K562 (cell line): Measurements from ENCODE around the gene HOXC10. TPM values are rescaled to one million over a fixed set of nuclear protein-coding genes. Genes with fewer than 3 reads are reported as not detected.

Source experiments
- ATAC-seq: fragments of 200-7000 bp; cut with Tn5 transposase; 3 replicates; pipeline ENCODE4 v1.9.1; 2020; ENCODE audit warnings: moderate library complexity
- BruUV-seq: library from RNA; stranded (reverse); fragments of 400-500 nt; replicated peaks from 2 replicates; lab custom pipeline; 2021; lab: Mats Ljungman, UMichigan
- CTCF ChIA-PET: fragments of 300-600 bp; formaldehyde crosslinking; extraction: SDS; loops from one replicate; lab custom pipeline; 2021; ENCODE audit warnings: low intra/inter-chr PET ratio; lab: Yijun Ruan, JAX
- POLR2A ChIA-PET: fragments of 300-600, 350-650 bp; sonication (Branson Sonifier 250); formaldehyde crosslinking; extraction: SDS; loops from one replicate; lab custom pipeline; 2021; ENCODE audit warnings: antibody characterized with exemption, inconsistent platforms; lab: Yijun Ruan, JAX
- DNase-seq, 4 experiments: peaks; one replicate each; pipeline versions ENCODE4 v3.0.0 to v3.0.0-alpha.2; 2011 to 2018; ENCODE audit warnings: low spot score in 3 of 4, mixed read lengths in 3 of 4; ENCODE audit errors: extremely low read depth in 1 of 4
- FAIRE-seq: peaks from 2 replicates; lab custom pipeline; 2011; peaks lifted over from hg19 to GRCh38; lab: Jason Lieb, UNC
- H2AFZ ChIP-seq: 2 replicates; pipeline ENCODE4 v1.6.0; 2011; ENCODE audit warnings: low read depth, low read length, control low read depth, inconsistent platforms
- H3K27ac ChIP-seq: fragments of 200-600 bp; 3 replicates; pipeline ENCODE4 v1.8.0; 2011; ENCODE audit warnings: low read depth, mild to moderate bottlenecking, control low read depth, inconsistent platforms, low read length, moderate library complexity, mixed read lengths; ENCODE audit errors: extremely low read depth
- H3K27me3 ChIP-seq, 2 experiments: fragments of 300-600 bp in 1 of 2; 2 replicates in 1 of 2; 3 replicates in 1 of 2; pipeline versions ENCODE4 v1.6.0 to v1.8.0; 2011; ENCODE audit warnings: inconsistent platforms in 2 of 2, low read length in 2 of 2, mild to moderate bottlenecking in 1 of 2, mixed read lengths in 1 of 2, moderate library complexity in 1 of 2; ENCODE audit not compliant: control insufficient read depth in 2 of 2, insufficient read depth in 2 of 2
- H3K36me3 ChIP-seq: fragments of 300-600 bp; 3 replicates; pipeline ENCODE4 v1.8.0; 2011; ENCODE audit warnings: mild to moderate bottlenecking, low read length, inconsistent platforms; ENCODE audit not compliant: control insufficient read depth, insufficient read depth
- H3K4me1 ChIP-seq, 2 experiments: fragments of 200-600 bp in 1 of 2; replicated peaks in 1 of 2; 2 replicates in 1 of 2; 3 replicates in 1 of 2; pipeline versions ENCODE4 v1.5.1 to v1.8.0; 2011; ENCODE audit warnings: inconsistent platforms in 2 of 2, low read length in 2 of 2, mild to moderate bottlenecking in 1 of 2, mixed read lengths in 1 of 2, moderate library complexity in 1 of 2; ENCODE audit not compliant: control insufficient read depth in 2 of 2, insufficient read depth in 2 of 2
- H3K4me2 ChIP-seq: 2 replicates; pipeline ENCODE4 v1.6.1; 2011; ENCODE audit warnings: low read length, control low read depth, inconsistent platforms, mixed read lengths; ENCODE audit not compliant: insufficient read depth
- H3K4me3 ChIP-seq: fragments of 200-600 bp; sonication (generic), shearing (Covaris generic); 2 replicates; pipeline ENCODE4 v1.5.1; 2016; ENCODE audit warnings: control low read depth, inconsistent platforms
- H3K79me2 ChIP-seq: fragments of 200-600 bp; 3 replicates; pipeline ENCODE4 v1.8.0; 2011; ENCODE audit warnings: low read length, inconsistent platforms; ENCODE audit not compliant: control insufficient read depth, insufficient read depth
- H3K9ac ChIP-seq, 2 experiments: 2 replicates each; pipeline versions ENCODE4 v1.6.0 to v1.6.1; 2011; ENCODE audit warnings: low read depth in 2 of 2, low read length in 2 of 2, control low read depth in 1 of 2, inconsistent platforms in 1 of 2, mild to moderate bottlenecking in 1 of 2, mixed read lengths in 1 of 2; ENCODE audit not compliant: insufficient read depth in 1 of 2
- H3K9me1 ChIP-seq: one replicate; pipeline ENCODE4 v1.6.0; 2011; ENCODE audit warnings: inconsistent platforms, mild to moderate bottlenecking, low read length, moderate library complexity; ENCODE audit not compliant: control insufficient read depth, insufficient read depth
- H3K9me3 ChIP-seq: replicated peaks from 2 replicates; pipeline ENCODE4 v1.5.1; 2011; ENCODE audit warnings: low read depth, low read length, inconsistent platforms; ENCODE audit not compliant: control insufficient read depth, insufficient read depth
- H4K20me1 ChIP-seq: replicated peaks from 2 replicates; pipeline ENCODE4 v1.6.1; 2011; ENCODE audit warnings: low read length, inconsistent platforms, mixed read lengths; ENCODE audit not compliant: control insufficient read depth, insufficient read depth
- ESRRA ChIP-seq: fragments of 450-650 bp; IDR thresholded peaks from 2 replicates; pipeline ENCODE4 v1.6.1; 2014; ENCODE audit warnings: low read depth, mild to moderate bottlenecking, moderate library complexity, borderline replicate concordance
- ESRRB ChIP-seq: fragments of 250-450 bp; sonication (Bioruptor Pico); IDR thresholded peaks from 2 replicates; pipeline ENCODE4 v1.5.0; 2020; ENCODE audit warnings: mild to moderate bottlenecking, moderate library complexity, borderline replicate concordance
- ZBTB7A ChIP-seq: IDR thresholded peaks from 2 replicates; pipeline ENCODE4 v1.6.1; 2011; ENCODE audit warnings: low read depth, mild to moderate bottlenecking, low read length, moderate library complexity, borderline replicate concordance; ENCODE audit not compliant: control insufficient read depth
- WGBS: fragments of 100-300 bp; shearing (Covaris generic); methylation state at CpG from one replicate; pipeline ENCODE4 v1.1.6; 2016; ENCODE audit warnings: low coverage, mixed read lengths; ENCODE audit not compliant: insufficient coverage; ENCODE audit errors: missing lambda C conversion rate; 5-methylcytosine and 5-hydroxymethylcytosine counted together
- in situ Hi-C: fragments of 300-500 bp; cut with MboI; formaldehyde crosslinking; loops from 4 replicates; pipeline ENCODE4 v1.15.0; 2018; ENCODE audit warnings: inconsistent platforms, mixed read lengths
- intact Hi-C: fragments of 100-400 bp; cut with micrococcal nuclease; formaldehyde crosslinking; loops from 2 replicates; pipeline ENCODE4 v1.14.2; 2022
- polyA plus RNA-seq, 8 experiments: library from polyadenylated mRNA; depleted of rRNA in 4 of 8; stranded (reverse) in 5 of 8; unstranded in 3 of 8; fragments of >200 nt; fragmentation: Nextera tagmentation in 2 of 8; fragmentation: Illumina TruSeq in 1 of 8; extraction: Ambion mirVana in 2 of 8; extraction: Trizol in 1 of 8; gene quantifications; 2 replicates each; pipeline versions ENCODE4 v1.2.1 to v1.2.3, GENCODE V29; 2011 to 2014; ENCODE audit warnings: inconsistent platforms in 1 of 8, missing spikeins in 1 of 8
- total RNA-seq, 7 experiments: library from RNA; depleted of rRNA in 6 of 7; stranded (reverse); fragments of >200 nt in 6 of 7; fragmentation: Illumina TruSeq in 2 of 7; extraction: Trizol in 2 of 7; gene quantifications; 2 replicates each; pipeline versions ENCODE4 v1.2.1 to v1.2.3, GENCODE V29; 2011 to 2021; ENCODE audit warnings: low replicate concordance in 1 of 7
- TF ChIP-seq, protein P1 (sequence below): fragments of 450-650 bp; IDR thresholded peaks from 2 replicates; pipeline ENCODE4 v1.6.1; 2016; ENCODE audit warnings: low read depth
- TF ChIP-seq, protein P2 (sequence below): fragments of 250-450 bp; sonication (Bioruptor Pico); IDR thresholded peaks from 2 replicates; pipeline ENCODE4 v1.8.0; 2022; ENCODE audit warnings: inconsistent platforms, mild to moderate bottlenecking, moderate library complexity, borderline replicate concordance

HOXC10 gene
- total and polyA plus RNA-seq, 9 of the 15 experiments (the other 6 are each of a cell fraction or from before 2014, with no cell fraction given), result 0.13 to 0.77 (median 0.35) TPM; not detected in 2

DNA sequence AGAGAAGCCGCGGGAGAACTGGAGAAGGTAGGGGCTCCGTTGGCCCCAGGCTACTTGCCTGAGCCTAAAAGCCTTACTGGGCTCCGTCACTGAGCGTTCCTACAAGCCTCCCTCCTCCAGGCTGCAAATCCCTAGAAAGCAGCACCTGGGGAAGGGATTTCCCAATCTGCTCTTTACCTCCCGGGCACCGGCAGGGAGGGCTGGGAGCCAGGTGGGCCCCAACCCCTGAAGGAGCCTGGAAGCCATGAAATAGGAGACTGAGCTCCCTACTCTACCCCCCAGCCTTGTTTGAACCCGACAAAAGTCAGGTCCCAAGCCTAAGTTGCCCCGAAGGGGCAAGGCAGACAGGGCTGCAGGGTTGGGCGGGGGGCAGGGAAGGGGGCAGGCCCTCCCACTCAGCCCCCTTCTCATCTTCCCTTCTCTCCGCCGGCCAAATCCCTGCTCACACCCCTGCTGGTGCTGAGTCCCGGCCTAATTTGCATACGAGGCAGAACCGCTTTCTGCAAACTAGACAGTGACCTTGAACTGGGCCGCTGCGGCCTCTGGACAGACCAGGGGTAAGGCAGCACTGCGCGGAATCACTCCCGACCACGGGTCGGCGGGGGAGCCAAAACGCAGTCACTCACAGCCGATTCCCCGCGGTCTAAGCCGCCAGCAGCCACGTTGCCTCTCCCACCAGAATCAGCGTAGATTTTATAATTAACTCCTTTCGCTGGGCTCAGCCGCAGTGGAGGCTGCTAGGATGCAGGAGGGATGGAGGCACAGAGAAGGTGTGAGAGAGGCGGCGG lies 34.0 kb upstream of the HOXC10 start:
- H3K9me3 ChIP-seq, result no peaks in the 10 kb centered on the region
- ATAC-seq (no peak), FAIRE-seq (no peak), DNase-seq (no peak)
- ChIA-PET CTCF (no interaction called here), POLR2A (interaction anchor here (0.7 kb wide), 1 partner anchor 606 kb away, joined by 4 read pairs; no protein-coding TSS in a partner anchor)
- no TSS peak for BruUV-seq
- H3K9ac ChIP-seq, result peak overlapping the region in 1 of 2 experiments; percentile 22; a peak in 1 of 4 replicates
- no peak overlapping the region for H3K27ac ChIP-seq
- 22% methylated on average over 31 of the region's 34 CpGs for WGBS
- intact Hi-C loops (no loop called here), in situ Hi-C loops (no loop called here)
- H3K4me2 ChIP-seq, result no peak overlapping the region
- TF ChIP-seq ESRRA (peak; percentile 61; the same call in 1 of the 2 replicates), ZBTB7A (no peak), ESRRB (CRISPR knock-in tag) (no peak)
- TF ChIP-seq, protein P1, sequence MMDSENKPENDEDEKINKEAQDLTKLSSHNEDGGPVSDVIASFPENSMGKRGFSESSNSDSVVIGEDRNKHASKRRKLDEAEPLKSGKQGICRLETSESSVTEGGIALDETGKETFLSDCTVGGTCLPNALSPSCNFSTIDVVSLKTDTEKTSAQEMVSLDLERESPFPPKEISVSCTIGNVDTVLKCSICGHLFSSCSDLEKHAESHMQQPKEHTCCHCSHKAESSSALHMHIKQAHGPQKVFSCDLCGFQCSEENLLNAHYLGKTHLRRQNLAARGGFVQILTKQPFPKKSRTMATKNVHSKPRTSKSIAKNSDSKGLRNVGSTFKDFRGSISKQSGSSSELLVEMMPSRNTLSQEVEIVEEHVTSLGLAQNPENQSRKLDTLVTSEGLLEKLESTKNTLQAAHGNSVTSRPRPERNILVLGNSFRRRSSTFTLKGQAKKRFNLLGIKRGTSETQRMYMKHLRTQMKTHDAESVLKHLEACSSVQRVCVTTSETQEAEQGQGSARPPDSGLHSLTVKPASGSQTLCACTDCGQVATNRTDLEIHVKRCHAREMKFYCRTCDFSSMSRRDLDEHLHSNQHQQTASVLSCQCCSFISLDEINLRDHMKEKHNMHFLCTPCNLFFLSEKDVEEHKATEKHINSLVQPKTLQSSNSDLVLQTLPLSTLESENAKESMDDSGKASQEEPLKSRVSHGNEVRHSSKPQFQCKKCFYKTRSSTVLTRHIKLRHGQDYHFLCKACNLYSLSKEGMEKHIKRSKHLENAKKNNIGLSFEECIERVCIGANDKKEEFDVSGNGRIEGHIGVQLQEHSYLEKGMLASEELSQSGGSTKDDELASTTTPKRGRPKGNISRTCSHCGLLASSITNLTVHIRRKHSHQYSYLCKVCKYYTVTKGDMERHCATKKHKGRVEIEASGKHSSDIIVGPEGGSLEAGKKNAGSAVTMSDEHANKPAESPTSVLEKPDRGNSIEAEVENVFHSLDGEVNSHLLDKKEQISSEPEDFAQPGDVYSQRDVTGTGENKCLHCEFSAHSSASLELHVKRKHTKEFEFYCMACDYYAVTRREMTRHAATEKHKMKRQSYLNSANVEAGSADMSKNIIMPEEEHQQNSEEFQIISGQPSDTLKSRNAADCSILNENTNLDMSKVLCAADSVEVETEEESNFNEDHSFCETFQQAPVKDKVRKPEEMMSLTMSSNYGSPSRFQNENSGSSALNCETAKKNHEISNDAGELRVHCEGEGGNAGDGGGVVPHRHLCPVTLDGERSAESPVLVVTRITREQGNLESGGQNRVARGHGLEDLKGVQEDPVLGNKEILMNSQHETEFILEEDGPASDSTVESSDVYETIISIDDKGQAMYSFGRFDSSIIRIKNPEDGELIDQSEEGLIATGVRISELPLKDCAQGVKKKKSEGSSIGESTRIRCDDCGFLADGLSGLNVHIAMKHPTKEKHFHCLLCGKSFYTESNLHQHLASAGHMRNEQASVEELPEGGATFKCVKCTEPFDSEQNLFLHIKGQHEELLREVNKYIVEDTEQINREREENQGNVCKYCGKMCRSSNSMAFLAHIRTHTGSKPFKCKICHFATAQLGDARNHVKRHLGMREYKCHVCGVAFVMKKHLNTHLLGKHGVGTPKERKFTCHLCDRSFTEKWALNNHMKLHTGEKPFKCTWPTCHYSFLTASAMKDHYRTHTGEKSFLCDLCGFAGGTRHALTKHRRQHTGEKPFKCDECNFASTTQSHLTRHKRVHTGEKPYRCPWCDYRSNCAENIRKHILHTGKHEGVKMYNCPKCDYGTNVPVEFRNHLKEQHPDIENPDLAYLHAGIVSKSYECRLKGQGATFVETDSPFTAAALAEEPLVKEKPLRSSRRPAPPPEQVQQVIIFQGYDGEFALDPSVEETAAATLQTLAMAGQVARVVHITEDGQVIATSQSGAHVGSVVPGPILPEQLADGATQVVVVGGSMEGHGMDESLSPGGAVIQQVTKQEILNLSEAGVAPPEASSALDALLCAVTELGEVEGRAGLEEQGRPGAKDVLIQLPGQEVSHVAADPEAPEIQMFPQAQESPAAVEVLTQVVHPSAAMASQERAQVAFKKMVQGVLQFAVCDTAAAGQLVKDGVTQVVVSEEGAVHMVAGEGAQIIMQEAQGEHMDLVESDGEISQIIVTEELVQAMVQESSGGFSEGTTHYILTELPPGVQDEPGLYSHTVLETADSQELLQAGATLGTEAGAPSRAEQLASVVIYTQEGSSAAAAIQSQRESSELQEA, result peak; percentile 33; the same call in 1 of the 2 replicates
- TF ChIP-seq, protein P2, sequence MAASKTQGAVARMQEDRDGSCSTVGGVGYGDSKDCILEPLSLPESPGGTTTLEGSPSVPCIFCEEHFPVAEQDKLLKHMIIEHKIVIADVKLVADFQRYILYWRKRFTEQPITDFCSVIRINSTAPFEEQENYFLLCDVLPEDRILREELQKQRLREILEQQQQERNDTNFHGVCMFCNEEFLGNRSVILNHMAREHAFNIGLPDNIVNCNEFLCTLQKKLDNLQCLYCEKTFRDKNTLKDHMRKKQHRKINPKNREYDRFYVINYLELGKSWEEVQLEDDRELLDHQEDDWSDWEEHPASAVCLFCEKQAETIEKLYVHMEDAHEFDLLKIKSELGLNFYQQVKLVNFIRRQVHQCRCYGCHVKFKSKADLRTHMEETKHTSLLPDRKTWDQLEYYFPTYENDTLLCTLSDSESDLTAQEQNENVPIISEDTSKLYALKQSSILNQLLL (CRISPR knock-in tag), result no peak
- no peaks in the 10 kb centered on the region for H3K9me1 ChIP-seq
- no peak overlapping the region for H2AFZ ChIP-seq
- peaks cover 12 to 47% of the 10 kb centered on the region in 2 experiments; a peak in 4 of 5 replicates for H3K4me1 ChIP-seq
- no peak overlapping the region for H3K4me3 ChIP-seq
- H3K79me2 ChIP-seq, result no peaks in the 10 kb centered on the region
- peaks cover 6% of the 10 kb centered on the region for H4K20me1 ChIP-seq
- peaks cover 41 to 61% of the 10 kb centered on the region in 2 experiments for H3K27me3 ChIP-seq
- H3K36me3 ChIP-seq, result no peaks in the 10 kb centered on the region
